Body of pancreas (tissue), 4 donors: ENCODE results near the gene DOC2B. TPM values are rescaled to one million over a fixed set of nuclear protein-coding genes. Genes with fewer than 3 reads are reported as not detected.

Experiments used
- ATAC-seq: fragments of 150-250 bp; one replicate; pipeline ENCODE4 v1.9.1; 2016
- DNase-seq, 4 donors: peaks; one replicate each; pipeline ENCODE4 v3.0.0-alpha.2; 2019
- H3K27ac ChIP-seq, 4 donors: fragments of 200-600 bp; sonication (generic); 1 replicate in 3 of 4; 2 replicates in 1 of 4; pipeline versions ENCODE4 v1.5.1 to v1.6.1; 2016 to 2019; ENCODE audit warnings: mild to moderate bottlenecking in 1 of 4, mixed read lengths in 1 of 4, moderate library complexity in 1 of 4
- H3K27me3 ChIP-seq, 2 donors: fragments of 200-600 bp; sonication (generic); one replicate each; pipeline ENCODE4 v1.6.0; 2016; ENCODE audit warnings: mild to moderate bottlenecking in 1 of 2
- H3K36me3 ChIP-seq, 2 donors: fragments of 200-600 bp; sonication (generic); replicated peaks in 1 of 2; 2 replicates each; pipeline ENCODE4 v1.5.1; 2016; ENCODE audit warnings: low read depth in 2 of 2; ENCODE audit not compliant: insufficient read depth in 1 of 2
- H3K4me1 ChIP-seq: fragments of 200-600 bp; sonication (generic); one replicate; pipeline ENCODE4 v1.6.0; 2016
- H3K4me3 ChIP-seq, 2 donors: fragments of 200-600 bp; sonication (generic); 1 replicate in 1 of 2; 2 replicates in 1 of 2; pipeline ENCODE4 v1.5.1; 2016 to 2019
- H3K9me3 ChIP-seq, 3 donors: fragments of 200-600 bp; sonication (generic); 1 replicate in 2 of 3; 2 replicates in 1 of 3; pipeline ENCODE4 v1.5.1; 2016
- CTCF ChIP-seq, 7 experiments: fragments of 450-650 bp in 4 of 7; fragments of 200-600 bp in 3 of 7; sonication (generic) in 3 of 7; IDR thresholded peaks; one replicate each; pipeline ENCODE4 v1.5.1; 2016 to 2019; ENCODE audit warnings: antibody characterized with exemption in 7 of 7
- POLR2A ChIP-seq, 3 donors: fragments of 450-650 bp; IDR thresholded peaks; one replicate each; pipeline ENCODE4 v1.6.1; 2016; ENCODE audit warnings: antibody characterized with exemption in 3 of 3, mild to moderate bottlenecking in 2 of 3
- WGBS, 2 donors: methylation state at CpG; one replicate each; pipeline ENCODE4 v1.1.5; 2017; 5-methylcytosine and 5-hydroxymethylcytosine counted together
- intact Hi-C: fragments of 100-400 bp; cut with DNase I; formaldehyde crosslinking; loops from one replicate; pipeline ENCODE4 v1.15.1; 2023
- total RNA-seq, 2 donors: library from RNA; depleted of rRNA; stranded (reverse); fragments of >200 nt; gene quantifications; one replicate each; pipeline ENCODE4 v1.1.0, GENCODE V29; 2016

Gene DOC2B
- total RNA-seq, 2 donors from 2014 or later = 20.0 to 22.4 TPM

GRCh38 chr17:189444-189843 lies 8.0 kb upstream of the DOC2B start:
- DNase-seq (no peak), ATAC-seq (no peak)
- TF ChIP-seq CTCF (IDR thresholded peaks at IDR 0.05) (no peak), POLR2A (IDR thresholded peaks at IDR 0.05) (no peak)
- intact Hi-C loops = no loop called here
- Histone ChIP-seq H3K36me3 (no peaks in the 10 kb centered on the region), H3K27me3 (no peaks in the 10 kb centered on the region), H3K27ac (no peak overlapping the region), H3K4me1 (peaks cover 16% of the 10 kb centered on the region), H3K9me3 (no peaks in the 10 kb centered on the region), H3K4me3 (no peak overlapping the region)
- WGBS, 2 donors = 73 to 80% methylated on average over 7 of the region's 7 CpGs

GRCh38 chr17:187130-187529 lies 5.7 kb upstream of the DOC2B start:
- WGBS, 2 donors = 71 to 84% methylated on average over 2 of the region's 2 CpGs

GRCh38 chr17:185445-186138 lies 4.1 kb upstream of the DOC2B start:
- DNase-seq (no peak), ATAC-seq (no peak)
- H3K9me3 ChIP-seq = no peaks in the 10 kb centered on the region
- no peak overlapping the region for H3K4me3 ChIP-seq
- H3K27ac ChIP-seq = no peak overlapping the region
- intact Hi-C loops = no loop called here
- no peaks in the 10 kb centered on the region for H3K36me3 ChIP-seq
- TF ChIP-seq CTCF (IDR thresholded peaks at IDR 0.05) (no peak), POLR2A (IDR thresholded peaks at IDR 0.05) (no peak)
- H3K4me1 ChIP-seq = peaks cover 30% of the 10 kb centered on the region
- no peaks in the 10 kb centered on the region for H3K27me3 ChIP-seq
- WGBS, 2 donors = 75 to 78% methylated on average over 12 to 14 of the region's 14 CpGs

More at GRCh38 chr17:187130-187529, 5.7 kb upstream of the DOC2B start:
- no peak for TF ChIP-seq POLR2A (IDR thresholded peaks at IDR 0.05)
- TF ChIP-seq CTCF (IDR thresholded peaks at IDR 0.05) = no peak
- Histone ChIP-seq H3K27me3 (no peaks in the 10 kb centered on the region), H3K4me1 (peaks cover 20% of the 10 kb centered on the region), H3K36me3 (no peaks in the 10 kb centered on the region), H3K4me3 (no peak overlapping the region), H3K9me3 (no peaks in the 10 kb centered on the region), H3K27ac (no peak overlapping the region)
- ATAC-seq (no peak), DNase-seq (no peak)
- intact Hi-C loops = no loop called here

- DNase-seq (peak in 3 of 4 donors; percentile 34 to 38 (median 36)), ATAC-seq (peak; percentile 19)
- 29 to 45% methylated on average over 8 of the region's 8 CpGs for WGBS, 2 donors
- intact Hi-C loops = no loop called here
- no peak for TF ChIP-seq CTCF (IDR thresholded peaks at IDR 0.05)
- no peak for TF ChIP-seq POLR2A (IDR thresholded peaks at IDR 0.05)
- Histone ChIP-seq H3K4me3 (no peak overlapping the region), H3K36me3 (no peaks in the 10 kb centered on the region), H3K27me3 (no peaks in the 10 kb centered on the region), H3K4me1 (peaks cover 51% of the 10 kb centered on the region), H3K9me3 (no peaks in the 10 kb centered on the region), H3K27ac (peak overlapping the region; percentile 54 to 84 (median 80))
Measured at GRCh38 chr17:183021-183420, 1.6 kb upstream of the DOC2B start.
